Vagina (tissue), 2 donors: Measurements from ENCODE around the gene GJB4. TPM values are rescaled to one million over a fixed set of nuclear protein-coding genes. Genes with fewer than 3 reads are reported as not detected.

ENCODE experiments used
- DNase-seq, 2 donors: peaks; one replicate each; pipeline ENCODE4 v3.0.0-alpha.2; 2017; ENCODE audit errors: extremely low spot score in 2 of 2
- H3K27ac ChIP-seq: fragments of 200-600 bp; sonication (generic); one replicate; pipeline ENCODE4 v1.5.1; 2019
- H3K27me3 ChIP-seq: fragments of 200-600 bp; sonication (generic); one replicate; pipeline ENCODE4 v1.5.1; 2019
- H3K36me3 ChIP-seq, 2 donors: fragments of 200-600 bp; sonication (generic); one replicate each; pipeline ENCODE4 v1.5.1; 2017 to 2019
- H3K4me1 ChIP-seq: fragments of 200-600 bp; sonication (generic); one replicate; pipeline ENCODE4 v1.5.1; 2019
- H3K4me3 ChIP-seq, 2 donors: fragments of 200-600 bp; sonication (generic); 1 replicate in 1 of 2; 2 replicates in 1 of 2; pipeline ENCODE4 v1.5.1; 2016 to 2019
- H3K9me3 ChIP-seq: fragments of 200-600 bp; sonication (generic); one replicate; pipeline ENCODE4 v1.5.1; 2019
- POLR2A ChIP-seq, 2 donors: fragments of 450-650 bp; IDR thresholded peaks; one replicate each; pipeline ENCODE4 v1.6.1; 2017; ENCODE audit warnings: antibody characterized with exemption in 2 of 2, mild to moderate bottlenecking in 2 of 2, moderate library complexity in 2 of 2
- POLR2AphosphoS5 ChIP-seq, 2 donors: sonication (generic); formaldehyde crosslinking; IDR thresholded peaks; one replicate each; pipeline ENCODE4 v1.9.0; 2017; ENCODE audit warnings: antibody characterized with exemption in 2 of 2, mild to moderate bottlenecking in 2 of 2, low read depth in 1 of 2; ENCODE audit not compliant: insufficient read depth in 1 of 2
- intact Hi-C: fragments of 100-400 bp; cut with DNase I; formaldehyde crosslinking; loops from one replicate; pipeline ENCODE4 v1.15.1; 2023
- total RNA-seq: library from RNA; depleted of rRNA; stranded (reverse); fragments of >200 nt; gene quantifications from one replicate; pipeline ENCODE4 v1.2.3, GENCODE V29; 2016
- TF ChIP-seq, protein P1 (sequence below), 3 experiments: fragments of 450-650 bp in 2 of 3; fragments of 200-600 bp in 1 of 3; sonication (generic) in 1 of 3; IDR thresholded peaks; one replicate each; pipeline ENCODE4 v1.5.1; 2017 to 2019; ENCODE audit warnings: antibody characterized with exemption in 3 of 3, mild to moderate bottlenecking in 2 of 3, moderate library complexity in 2 of 3

GJB4 gene
- total RNA-seq, 1 donor from 2014 or later, result 2.0 TPM

DNA sequence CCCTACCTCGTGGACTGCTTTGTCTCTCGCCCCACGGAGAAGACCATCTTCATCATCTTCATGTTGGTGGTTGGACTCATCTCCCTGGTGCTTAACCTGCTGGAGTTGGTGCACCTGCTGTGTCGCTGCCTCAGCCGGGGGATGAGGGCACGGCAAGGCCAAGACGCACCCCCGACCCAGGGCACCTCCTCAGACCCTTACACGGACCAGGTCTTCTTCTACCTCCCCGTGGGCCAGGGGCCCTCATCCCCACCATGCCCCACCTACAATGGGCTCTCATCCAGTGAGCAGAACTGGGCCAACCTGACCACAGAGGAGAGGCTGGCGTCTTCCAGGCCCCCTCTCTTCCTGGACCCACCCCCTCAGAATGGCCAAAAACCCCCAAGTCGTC is 35.2 kb downstream of the GJB4 start:
- Histone ChIP-seq H3K27ac (peak overlapping the region; percentile 39), H3K36me3 (no peaks in the 10 kb centered on the region), H3K9me3 (no peaks in the 10 kb centered on the region), H3K4me1 (peaks cover 13% of the 10 kb centered on the region), H3K4me3 (peak overlapping the region; percentile 16 to 40), H3K27me3 (no peaks in the 10 kb centered on the region)
- DNase-seq, result no peak
- intact Hi-C loops, result loop anchor here (5.0 kb wide), 1 partner anchor 58 kb away; no protein-coding TSS in a partner anchor
- TF ChIP-seq, protein P1, sequence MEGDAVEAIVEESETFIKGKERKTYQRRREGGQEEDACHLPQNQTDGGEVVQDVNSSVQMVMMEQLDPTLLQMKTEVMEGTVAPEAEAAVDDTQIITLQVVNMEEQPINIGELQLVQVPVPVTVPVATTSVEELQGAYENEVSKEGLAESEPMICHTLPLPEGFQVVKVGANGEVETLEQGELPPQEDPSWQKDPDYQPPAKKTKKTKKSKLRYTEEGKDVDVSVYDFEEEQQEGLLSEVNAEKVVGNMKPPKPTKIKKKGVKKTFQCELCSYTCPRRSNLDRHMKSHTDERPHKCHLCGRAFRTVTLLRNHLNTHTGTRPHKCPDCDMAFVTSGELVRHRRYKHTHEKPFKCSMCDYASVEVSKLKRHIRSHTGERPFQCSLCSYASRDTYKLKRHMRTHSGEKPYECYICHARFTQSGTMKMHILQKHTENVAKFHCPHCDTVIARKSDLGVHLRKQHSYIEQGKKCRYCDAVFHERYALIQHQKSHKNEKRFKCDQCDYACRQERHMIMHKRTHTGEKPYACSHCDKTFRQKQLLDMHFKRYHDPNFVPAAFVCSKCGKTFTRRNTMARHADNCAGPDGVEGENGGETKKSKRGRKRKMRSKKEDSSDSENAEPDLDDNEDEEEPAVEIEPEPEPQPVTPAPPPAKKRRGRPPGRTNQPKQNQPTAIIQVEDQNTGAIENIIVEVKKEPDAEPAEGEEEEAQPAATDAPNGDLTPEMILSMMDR (IDR thresholded peaks at IDR 0.05), result no peak
- no peak for TF ChIP-seq POLR2AphosphoS5 (IDR thresholded peaks at IDR 0.05; ENCODE audit: insufficient read depth in 1 of 2, low read depth in 1 of 2)
- TF ChIP-seq POLR2A (IDR thresholded peaks at IDR 0.05), result no peak

DNA sequence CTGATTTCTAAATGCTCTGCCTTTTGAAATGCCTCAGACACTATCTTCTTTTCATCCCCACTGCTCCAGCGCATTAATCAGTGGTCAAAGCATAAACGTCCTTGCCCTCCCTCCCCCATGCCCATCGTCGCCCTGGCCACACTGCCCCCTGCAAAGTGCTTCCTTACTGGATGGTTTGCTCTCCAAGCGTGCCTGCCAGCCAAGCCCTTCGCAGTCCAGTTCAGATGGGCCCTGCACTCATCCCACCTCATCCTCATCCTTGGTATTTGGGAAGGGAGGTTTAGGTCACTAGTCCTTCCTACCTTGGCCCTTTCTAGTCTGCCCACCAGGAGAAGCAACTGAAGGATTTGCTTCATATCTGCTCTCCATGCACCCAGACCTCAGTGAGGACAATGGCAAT is 36.4 kb downstream of the GJB4 start:
- H3K4me1 ChIP-seq, result peaks cover 13% of the 10 kb centered on the region
- DNase-seq, result no peak
- peak overlapping the region; percentile 23 for H3K27ac ChIP-seq
- no peaks in the 10 kb centered on the region for H3K9me3 ChIP-seq
- H3K27me3 ChIP-seq, result no peaks in the 10 kb centered on the region
- H3K36me3 ChIP-seq, result no peaks in the 10 kb centered on the region
- TF ChIP-seq POLR2A (IDR thresholded peaks at IDR 0.05) (no peak), POLR2AphosphoS5 (IDR thresholded peaks at IDR 0.05; ENCODE audit: insufficient read depth in 1 of 2, low read depth in 1 of 2) (no peak)
- TF ChIP-seq, protein P1 (IDR thresholded peaks at IDR 0.05), result no peak
- H3K4me3 ChIP-seq, result peak overlapping the region in 1 of 2 donors; percentile 40
- intact Hi-C loops, result loop anchor here (5.0 kb wide), 1 partner anchor 56 kb away; no protein-coding TSS in a partner anchor

DNA sequence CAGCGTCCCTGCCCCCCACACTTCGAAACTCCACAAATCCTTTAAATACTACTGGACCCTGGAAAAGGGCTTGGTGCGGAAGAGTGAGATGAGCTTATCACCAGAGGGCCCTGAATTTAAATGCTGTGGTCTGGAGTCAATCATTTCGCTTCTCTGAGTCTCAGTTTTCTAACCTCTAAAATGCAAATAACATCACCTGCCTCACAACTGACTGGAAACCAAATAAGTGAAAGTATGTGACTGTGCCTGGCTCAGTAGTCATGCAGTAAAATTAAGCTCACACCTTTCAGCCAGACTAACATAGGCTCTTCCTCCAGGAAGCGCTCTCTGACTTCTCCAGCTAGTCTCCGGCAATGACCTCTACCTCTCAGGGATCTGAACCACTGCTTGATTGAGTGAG is 37.5 kb downstream of the GJB4 start:
- peaks cover 11% of the 10 kb centered on the region for H3K4me1 ChIP-seq
- TF ChIP-seq POLR2A (IDR thresholded peaks at IDR 0.05) (no peak), POLR2AphosphoS5 (IDR thresholded peaks at IDR 0.05; ENCODE audit: insufficient read depth in 1 of 2, low read depth in 1 of 2) (no peak)
- TF ChIP-seq, protein P1 (IDR thresholded peaks at IDR 0.05), result no peak
- no peaks in the 10 kb centered on the region for H3K36me3 ChIP-seq
- H3K9me3 ChIP-seq, result no peaks in the 10 kb centered on the region
- no peaks in the 10 kb centered on the region for H3K27me3 ChIP-seq
- H3K27ac ChIP-seq, result peak overlapping the region; percentile 23
- peak overlapping the region in 1 of 2 donors; percentile 40 for H3K4me3 ChIP-seq
- intact Hi-C loops, result loop anchor here (5.0 kb wide), 1 partner anchor 55 kb away; no protein-coding TSS in a partner anchor
- DNase-seq, result no peak

DNA sequence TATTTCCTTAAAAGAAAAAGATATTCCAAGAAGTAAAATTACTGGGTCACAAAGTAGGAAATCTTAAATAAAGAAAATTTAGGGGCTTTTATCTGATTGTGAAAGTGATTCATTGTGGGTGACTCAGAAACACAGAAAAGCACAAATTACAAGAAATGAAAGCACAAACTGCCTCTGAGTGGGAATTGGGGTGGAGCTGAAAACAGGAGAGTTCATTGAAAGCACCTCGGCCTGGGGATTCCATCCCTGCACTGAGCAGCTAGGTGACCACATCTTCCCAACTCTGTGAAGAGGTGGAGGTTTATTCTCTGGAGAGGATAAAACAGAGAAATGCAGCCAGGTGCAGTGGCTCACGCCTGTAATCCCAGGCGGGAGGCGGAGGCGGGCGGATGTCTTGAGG is 40.7 kb downstream of the GJB4 start:
- Histone ChIP-seq H3K36me3 (no peaks in the 10 kb centered on the region), H3K27ac (no peak overlapping the region), H3K4me1 (no peaks in the 10 kb centered on the region), H3K9me3 (no peaks in the 10 kb centered on the region), H3K4me3 (no peak overlapping the region), H3K27me3 (no peaks in the 10 kb centered on the region)
- no peak for DNase-seq
- intact Hi-C loops, result no loop called here
- TF ChIP-seq, protein P1 (IDR thresholded peaks at IDR 0.05), result no peak
- TF ChIP-seq POLR2AphosphoS5 (IDR thresholded peaks at IDR 0.05; ENCODE audit: insufficient read depth in 1 of 2, low read depth in 1 of 2), result no peak

DNA sequence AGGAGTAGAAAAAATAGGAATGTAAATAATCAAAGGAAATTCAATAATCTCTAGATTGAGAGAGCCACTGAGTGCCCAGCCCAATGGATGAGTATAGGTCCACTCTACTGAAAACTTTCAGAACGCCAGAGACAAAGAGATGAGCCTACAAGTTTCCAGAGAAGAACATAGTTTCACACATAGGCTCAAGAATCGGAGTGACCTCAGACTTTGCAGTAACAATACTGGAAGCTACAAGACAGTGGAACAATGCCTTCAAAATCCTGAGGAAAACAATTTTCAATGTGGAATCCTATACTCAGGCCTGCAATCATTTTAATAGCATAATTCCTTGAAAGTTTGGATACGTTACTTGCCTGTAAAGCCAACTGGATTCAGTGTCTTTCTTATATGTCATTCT is 44.2 kb downstream of the GJB4 start:
- no peaks in the 10 kb centered on the region for H3K4me1 ChIP-seq
- DNase-seq, result no peak
- H3K4me3 ChIP-seq, result no peak overlapping the region
- no peaks in the 10 kb centered on the region for H3K27me3 ChIP-seq
- intact Hi-C loops, result no loop called here
- no peaks in the 10 kb centered on the region for H3K36me3 ChIP-seq
- no peak for TF ChIP-seq POLR2A (IDR thresholded peaks at IDR 0.05)
- no peak for TF ChIP-seq POLR2AphosphoS5 (IDR thresholded peaks at IDR 0.05; ENCODE audit: insufficient read depth in 1 of 2, low read depth in 1 of 2)
- TF ChIP-seq, protein P1 (IDR thresholded peaks at IDR 0.05), result no peak
- no peak overlapping the region for H3K27ac ChIP-seq
- no peaks in the 10 kb centered on the region for H3K9me3 ChIP-seq
